HepG2 (cell line): ENCODE measurements around the gene IRAK2. TPM values are rescaled to one million over a fixed set of nuclear protein-coding genes. Genes with fewer than 3 reads are reported as not detected.

Source experiments
- ARID2 ChIP-seq: sonication (generic); formaldehyde crosslinking; IDR thresholded peaks from 2 replicates; pipeline ENCODE4 v1.8.1; 2022; ENCODE audit warnings: mild to moderate bottlenecking, missing genetic modification reagents, borderline replicate concordance
- EP300 ChIP-seq, 3 experiments: sonication (generic) in 1 of 3; formaldehyde crosslinking in 1 of 3; IDR thresholded peaks; 2 replicates each; pipeline versions ENCODE4 v1.5.1 to v1.6.1; 2011 to 2020; ENCODE audit warnings: low read depth in 2 of 3, low read length in 2 of 3, borderline replicate concordance in 1 of 3, improper control_type of control experiment in 1 of 3, mild to moderate bottlenecking in 1 of 3, missing genetic modification reagents in 1 of 3, moderate library complexity in 1 of 3
- ESRRA ChIP-seq: sonication (generic); formaldehyde crosslinking; IDR thresholded peaks from 2 replicates; pipeline ENCODE4 v1.5.1; 2020; ENCODE audit warnings: mild to moderate bottlenecking, low read depth, missing genetic modification reagents
- FOXA3 ChIP-seq: IDR thresholded peaks from 2 replicates; pipeline ENCODE4 v1.6.1; 2016; ENCODE audit warnings: missing genetic modification reagents, missing compliant biosample characterization
- GZF1 ChIP-seq: sonication (generic); formaldehyde crosslinking; IDR thresholded peaks from 2 replicates; pipeline ENCODE4 v1.5.1; 2020; ENCODE audit warnings: mild to moderate bottlenecking, missing genetic modification reagents
- PHF21A ChIP-seq: sonication (generic); formaldehyde crosslinking; IDR thresholded peaks from 2 replicates; pipeline ENCODE4 v1.5.0; 2020; ENCODE audit warnings: mild to moderate bottlenecking, missing genetic modification reagents
- PHF5A ChIP-seq: IDR thresholded peaks from one replicate; pipeline ENCODE4 v1.6.1; 2018; ENCODE audit warnings: low read depth, missing genetic modification reagents; ENCODE audit not compliant: unreplicated experiment
- PREB ChIP-seq: sonication (generic); formaldehyde crosslinking; IDR thresholded peaks from 2 replicates; pipeline ENCODE4 v1.4.0; 2020; ENCODE audit warnings: missing genetic modification reagents
- RFXAP ChIP-seq: sonication (generic); formaldehyde crosslinking; IDR thresholded peaks from 2 replicates; pipeline ENCODE4 v1.4.0; 2020; ENCODE audit warnings: missing genetic modification reagents, borderline replicate concordance
- SATB2 ChIP-seq: sonication (generic); formaldehyde crosslinking; IDR thresholded peaks from 2 replicates; pipeline ENCODE4 v1.5.0; 2020; ENCODE audit warnings: missing genetic modification reagents
- SRSF1 ChIP-seq: fragments of 200-400 bp; formaldehyde crosslinking; optimal IDR thresholded peaks from 2 replicates; pipeline ENCODE3; 2017; ENCODE audit warnings: mild to moderate bottlenecking, low read depth, low read length, moderate library complexity
- ZBTB33 ChIP-seq: sonication (generic); formaldehyde crosslinking; IDR thresholded peaks from 2 replicates; pipeline ENCODE4 v1.4.0; 2020; ENCODE audit warnings: missing genetic modification reagents
- ZEB1 ChIP-seq: IDR thresholded peaks from 2 replicates; pipeline ENCODE4 v1.6.1; 2012; ENCODE audit warnings: mild to moderate bottlenecking, low read depth, inconsistent platforms; ENCODE audit not compliant: insufficient replicate concordance
- ZNF569 ChIP-seq: sonication (generic); formaldehyde crosslinking; IDR thresholded peaks from 2 replicates; pipeline ENCODE4 v1.5.0; 2020; ENCODE audit warnings: mild to moderate bottlenecking, missing genetic modification reagents, moderate library complexity, borderline replicate concordance
- ZNF629 ChIP-seq: sonication (generic); formaldehyde crosslinking; conservative IDR thresholded peaks from 2 replicates; pipeline ENCODE4 v1.5.0; 2020; ENCODE audit warnings: missing genetic modification reagents
- ZNF670 ChIP-seq: sonication (generic); formaldehyde crosslinking; IDR thresholded peaks from 2 replicates; pipeline ENCODE4 v1.8.0; 2022; ENCODE audit warnings: mild to moderate bottlenecking, missing genetic modification reagents, borderline replicate concordance
- ZSCAN12 ChIP-seq: sonication (generic); formaldehyde crosslinking; IDR thresholded peaks from 2 replicates; pipeline ENCODE4 v1.9.0; 2021; ENCODE audit warnings: mild to moderate bottlenecking, missing genetic modification reagents
- polyA plus RNA-seq, 8 experiments: library from polyadenylated mRNA; depleted of rRNA in 3 of 8; stranded (reverse) in 7 of 8; unstranded in 1 of 8; fragments of >200 nt; fragmentation: Illumina TruSeq in 4 of 8; extraction: Trizol in 4 of 8; gene quantifications; 2 replicates each; pipeline versions ENCODE4 v1.2.1 to v1.2.3, GENCODE V29; 2011 to 2016; ENCODE audit warnings: low read depth in 4 of 8, missing spikeins in 1 of 8, mixed read lengths in 1 of 8; ENCODE audit not compliant: insufficient read depth in 1 of 8
- total RNA-seq, 5 experiments: library from RNA; depleted of rRNA; stranded (reverse); fragments of >200 nt; fragmentation: Illumina TruSeq; extraction: Trizol; gene quantifications; 2 replicates each; pipeline ENCODE4 v1.2.3, GENCODE V29; 2016; ENCODE audit warnings: low read depth in 1 of 5
- TF ChIP-seq, protein P1 (sequence below): sonication (generic); formaldehyde crosslinking; IDR thresholded peaks from 2 replicates; pipeline ENCODE4 v1.8.1; 2023; ENCODE audit warnings: mild to moderate bottlenecking, missing genetic modification reagents
- TF ChIP-seq, protein P2 (sequence below): IDR thresholded peaks from 2 replicates; pipeline ENCODE4 v1.6.1; 2016

IRAK2 gene
- total and polyA plus RNA-seq, 2 of the 13 experiments (the other 11 are each of a cell fraction or from before 2014, with no cell fraction given): 13.1 to 23.3 TPM

DNA sequence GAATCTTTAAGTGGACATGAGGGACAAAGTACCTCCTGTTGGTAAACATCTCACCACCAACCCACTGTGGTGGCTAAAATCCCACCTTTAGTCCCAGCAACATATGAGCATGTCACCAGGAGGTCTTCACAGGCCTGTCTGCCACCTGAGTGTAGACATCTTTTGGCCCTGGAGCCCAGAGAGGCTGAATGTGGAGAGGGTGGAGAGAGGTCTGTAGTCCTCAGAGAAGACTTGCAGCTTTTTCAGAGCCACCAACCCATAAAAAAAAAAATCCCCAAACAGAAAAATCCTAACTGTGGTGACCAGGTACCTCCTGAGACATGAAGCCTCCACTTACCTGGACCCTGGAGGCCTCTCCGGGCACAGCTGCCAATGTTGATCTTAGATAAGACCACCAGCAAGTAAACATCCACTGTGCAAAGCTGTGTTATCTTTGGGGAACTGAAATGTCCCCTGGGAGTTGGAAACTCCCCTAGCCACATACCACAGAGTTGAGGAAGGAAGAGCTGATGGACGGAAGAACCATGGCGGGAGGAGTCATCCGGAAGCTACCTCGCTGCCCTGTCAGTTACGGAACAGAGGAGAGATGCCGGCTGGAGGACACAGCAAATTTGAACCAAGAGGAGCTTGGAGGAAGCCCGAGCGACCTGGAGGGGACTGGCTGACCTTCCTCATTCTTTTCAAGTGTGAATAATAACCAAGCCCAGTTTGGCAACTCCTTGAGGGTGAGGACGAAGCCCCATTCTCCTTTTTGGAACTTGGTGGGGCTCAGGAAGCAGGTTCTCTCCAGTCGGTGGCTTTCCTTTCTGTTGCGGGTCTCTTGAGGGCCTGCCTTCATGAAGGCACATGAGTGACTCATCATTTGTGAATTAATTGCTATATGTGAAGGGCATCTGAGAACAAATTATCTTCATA lies 128.0 kb downstream of the IRAK2 start, which contains the start of gene GHRL (continued):
- peak in 1 of 2 experiments; percentile 80; a peak in 2 of 4 replicates for TF ChIP-seq EP300 (IDR thresholded peaks at IDR 0.05; ENCODE audit: low read depth in 2 of 2, low read length in 2 of 2)
- peak; percentile 59; the same call in 1 of the 2 replicates for TF ChIP-seq EP300 (CRISPR knock-in tag; IDR thresholded peaks at IDR 0.05; ENCODE audit: borderline replicate concordance)
- TF ChIP-seq RFXAP: no peak
- TF ChIP-seq, protein P1, sequence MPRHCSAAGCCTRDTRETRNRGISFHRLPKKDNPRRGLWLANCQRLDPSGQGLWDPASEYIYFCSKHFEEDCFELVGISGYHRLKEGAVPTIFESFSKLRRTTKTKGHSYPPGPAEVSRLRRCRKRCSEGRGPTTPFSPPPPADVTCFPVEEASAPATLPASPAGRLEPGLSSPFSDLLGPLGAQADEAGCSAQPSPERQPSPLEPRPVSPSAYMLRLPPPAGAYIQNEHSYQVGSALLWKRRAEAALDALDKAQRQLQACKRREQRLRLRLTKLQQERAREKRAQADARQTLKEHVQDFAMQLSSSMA (CRISPR knock-in tag): no peak
- no peak for TF ChIP-seq ARID2
- peak; percentile 70 for TF ChIP-seq ZBTB33
- TF ChIP-seq ZNF569: no peak
- no peak for TF ChIP-seq ESRRA (CRISPR knock-in tag)
- no peak for TF ChIP-seq ZSCAN12 (CRISPR knock-in tag)
- TF ChIP-seq PHF5A (CRISPR knock-in tag): no peak
- TF ChIP-seq, protein P2, sequence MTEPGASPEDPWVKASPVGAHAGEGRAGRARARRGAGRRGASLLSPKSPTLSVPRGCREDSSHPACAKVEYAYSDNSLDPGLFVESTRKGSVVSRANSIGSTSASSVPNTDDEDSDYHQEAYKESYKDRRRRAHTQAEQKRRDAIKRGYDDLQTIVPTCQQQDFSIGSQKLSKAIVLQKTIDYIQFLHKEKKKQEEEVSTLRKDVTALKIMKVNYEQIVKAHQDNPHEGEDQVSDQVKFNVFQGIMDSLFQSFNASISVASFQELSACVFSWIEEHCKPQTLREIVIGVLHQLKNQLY (CRISPR knock-in tag): peak; percentile 55; the same call in 1 of the 2 replicates
- no peak for TF ChIP-seq SATB2 (CRISPR knock-in tag)
- TF ChIP-seq FOXA3 (CRISPR knock-in tag): peak; percentile 92
- TF ChIP-seq ZEB1: peak; percentile 83
- TF ChIP-seq SRSF1: no peak
- no peak for TF ChIP-seq PREB (CRISPR knock-in tag)
- 0 out of 2 replicates have a peak, but pooled peaks have one; percentile 32 for TF ChIP-seq ZNF670 (CRISPR knock-in tag)
- no peak; the same call in 1 of the 2 replicates for TF ChIP-seq ZNF629 (CRISPR knock-in tag)
- no peak for TF ChIP-seq GZF1
- peak; percentile 87 for TF ChIP-seq PHF21A (CRISPR knock-in tag)
